HG03064 (cell line): Measurements from ENCODE around the gene CSGALNACT2.

ENCODE experiments used
- ATAC-seq: cut with Tn5 transposase; IDR thresholded peaks from one replicate; pipeline ENCODE4 v1.9.1; 2021; ENCODE audit warnings: low read depth; ENCODE audit not compliant: unreplicated experiment

CSGALNACT2 gene

GRCh38 chr10:43111921-43112607 is 26.2 kb upstream of the CSGALNACT2 start:
- no peak for ATAC-seq

GRCh38 chr10:43112608-43112961 is 25.7 kb upstream of the CSGALNACT2 start:
- no peak for ATAC-seq

- no peak for ATAC-seq
Observed at GRCh38 chr10:43113201-43114087, 24.8 kb upstream of the CSGALNACT2 start.

GRCh38 chr10:43114088-43114742 is 24.0 kb upstream of the CSGALNACT2 start:
- no peak for ATAC-seq

- no peak for ATAC-seq
Observed at GRCh38 chr10:43114743-43115611, 23.3 kb upstream of the CSGALNACT2 start.

GRCh38 chr10:43115881-43116595 is 22.2 kb upstream of the CSGALNACT2 start:
- no peak for ATAC-seq

- ATAC-seq: no peak
Observed at GRCh38 chr10:43116596-43116995, 21.6 kb upstream of the CSGALNACT2 start.

GRCh38 chr10:43117031-43117776 is 21.0 kb upstream of the CSGALNACT2 start:
- ATAC-seq: no peak

GRCh38 chr10:43117777-43118583 is 20.3 kb upstream of the CSGALNACT2 start:
- ATAC-seq: no peak

GRCh38 chr10:43118631-43119415 is 19.4 kb upstream of the CSGALNACT2 start:
- no peak for ATAC-seq

GRCh38 chr10:43119416-43120115 is 18.7 kb upstream of the CSGALNACT2 start:
- no peak for ATAC-seq

- ATAC-seq: peak; percentile 2
Observed at GRCh38 chr10:43120116-43120928, 17.9 kb upstream of the CSGALNACT2 start.

- ATAC-seq: peak; percentile 89
Observed at GRCh38 chr10:43120929-43121314, 17.3 kb upstream of the CSGALNACT2 start.

- ATAC-seq: no peak
Observed at GRCh38 chr10:43121444-43121843, 16.8 kb upstream of the CSGALNACT2 start.

- no peak for ATAC-seq
Observed at GRCh38 chr10:43122096-43122495, 16.1 kb upstream of the CSGALNACT2 start.

GRCh38 chr10:43122826-43123225 is 15.4 kb upstream of the CSGALNACT2 start:
- ATAC-seq: no peak
